Right cardiac atrium (tissue), 5 donors: ENCODE results near the gene STXBP4. TPM values are rescaled to one million over a fixed set of nuclear protein-coding genes. Genes with fewer than 3 reads are reported as not detected.
A peak's percentile ranks its signal among the peaks of the same experiment; 100 is the strongest.

Experiments
- ATAC-seq, 2 donors: fragments of 200-7000 bp; cut with Tn5 transposase; one replicate each; pipeline versions ENCODE4 v1.8.0 to v1.9.1; 2020; ENCODE audit warnings: moderate library complexity in 2 of 2, mild to moderate bottlenecking in 1 of 2
- DNase-seq, 3 donors: peaks; one replicate each; pipeline ENCODE4 v3.0.0-alpha.2; 2020
- H3K27ac ChIP-seq: one replicate; pipeline ENCODE4 v1.5.1; 2013; ENCODE audit warnings: mild to moderate bottlenecking, low read length, control low read depth, moderate library complexity
- H3K27me3 ChIP-seq: one replicate; pipeline ENCODE4 v1.6.1; 2013; ENCODE audit not compliant: control insufficient read depth, insufficient read depth
- H3K4me1 ChIP-seq: one replicate; pipeline ENCODE4 v1.6.1; 2013; ENCODE audit warnings: low read length; ENCODE audit not compliant: control insufficient read depth, insufficient read depth
- H3K4me3 ChIP-seq: one replicate; pipeline ENCODE4 v1.5.1; 2013; ENCODE audit warnings: low read length, control low read depth
- H3K9me3 ChIP-seq: one replicate; pipeline ENCODE4 v1.6.1; 2013; ENCODE audit warnings: low read length; ENCODE audit not compliant: control insufficient read depth
- WGBS: extraction: QIAGEN DNeasy Blood & Tissue Kit; methylation state at CpG from one replicate; pipeline ENCODE4 v1.1.7; 2013; 5-methylcytosine and 5-hydroxymethylcytosine counted together
- intact Hi-C, 4 donors: fragments of 100-400 bp; cut with DNase I; formaldehyde crosslinking; loops; one replicate each; pipeline versions ENCODE4 v1.11.0 to v1.14.0; 2022 to 2023
- polyA plus RNA-seq: library from polyadenylated mRNA; stranded (reverse); fragments of 200-250 nt; gene quantifications from one replicate; pipeline ENCODE4 v1.2.3, GENCODE V29; 2013
- total RNA-seq, 4 donors: library from RNA; stranded (reverse); fragmentation: NEBNext Ultra II Directional; extraction: Animal tissue kit (Norgen Biotek cat#: 25700); gene quantifications; one replicate each; pipeline ENCODE4 v1.2.1, GENCODE V29; 2021
- donor health status: healthy with polysubstance abuse.
- donor health status: DM: no; HTN: yes; CAD: no.
- donor health status: DM: no; HTN: no; CAD: no.
- donor health status: DM: no; HTN: yes; CAD: no; lungs with severe emphysema.
- donor health status: DM: yes; HTN: yes; CAD: no.

The STXBP4 gene
- total and polyA plus RNA-seq, 5 donors: 2.6 to 10.8 (median 9.4) TPM

GRCh38 chr17:55157165-55157564 is 188.6 kb downstream of the STXBP4 start:
- Histone ChIP-seq H3K27ac (no peak overlapping the region), H3K9me3 (no peaks in the 10 kb centered on the region), H3K4me1 (no peaks in the 10 kb centered on the region), H3K27me3 (no peaks in the 10 kb centered on the region), H3K4me3 (no peak overlapping the region)
- WGBS: 63% methylated on average over 2 of the region's 2 CpGs
- ATAC-seq (peak in 1 of 2 donors; percentile 52), DNase-seq (no peak)
- intact Hi-C loops: no loop called here

- no peak for DNase-seq
- H3K27ac ChIP-seq: no peak overlapping the region
- WGBS: 88% methylated on average over 2 of the region's 2 CpGs
These were observed 189.9 kb downstream of the STXBP4 start for GRCh38 chr17:55158439-55158838.

GRCh38 chr17:55159251-55159650 is 190.7 kb downstream of the STXBP4 start:
- no peak for DNase-seq
- ATAC-seq: no peak
- no peak overlapping the region for H3K27ac ChIP-seq
- no peaks in the 10 kb centered on the region for H3K4me1 ChIP-seq
- H3K27me3 ChIP-seq: no peaks in the 10 kb centered on the region
- no peaks in the 10 kb centered on the region for H3K9me3 ChIP-seq
- intact Hi-C loops: no loop called here
- H3K4me3 ChIP-seq: no peak overlapping the region
- WGBS: 96% methylated on average over 2 of the region's 2 CpGs

More at GRCh38 chr17:55158439-55158838, 189.9 kb downstream of the STXBP4 start:
- intact Hi-C loops: no loop called here
- Histone ChIP-seq H3K4me3 (no peak overlapping the region), H3K4me1 (no peaks in the 10 kb centered on the region), H3K9me3 (no peaks in the 10 kb centered on the region), H3K27me3 (no peaks in the 10 kb centered on the region)
- no peak for ATAC-seq

GRCh38 chr17:55160501-55160900 is 191.9 kb downstream of the STXBP4 start:
- Histone ChIP-seq H3K27me3 (no peaks in the 10 kb centered on the region), H3K9me3 (no peaks in the 10 kb centered on the region), H3K4me1 (no peaks in the 10 kb centered on the region), H3K27ac (no peak overlapping the region), H3K4me3 (no peak overlapping the region)
- ATAC-seq (no peak), DNase-seq (no peak)
- 89% methylated on average over 7 of the region's 7 CpGs for WGBS
- intact Hi-C loops: no loop called here

- ATAC-seq: no peak
- no peaks in the 10 kb centered on the region for H3K4me1 ChIP-seq
- DNase-seq: no peak
- H3K27me3 ChIP-seq: no peaks in the 10 kb centered on the region
- no peaks in the 10 kb centered on the region for H3K9me3 ChIP-seq
- 85% methylated on average over 7 of the region's 7 CpGs for WGBS
- H3K27ac ChIP-seq: no peak overlapping the region
- intact Hi-C loops: no loop called here
- H3K4me3 ChIP-seq: no peak overlapping the region
These were observed 193.5 kb downstream of the STXBP4 start for GRCh38 chr17:55161935-55162555.

DNA sequence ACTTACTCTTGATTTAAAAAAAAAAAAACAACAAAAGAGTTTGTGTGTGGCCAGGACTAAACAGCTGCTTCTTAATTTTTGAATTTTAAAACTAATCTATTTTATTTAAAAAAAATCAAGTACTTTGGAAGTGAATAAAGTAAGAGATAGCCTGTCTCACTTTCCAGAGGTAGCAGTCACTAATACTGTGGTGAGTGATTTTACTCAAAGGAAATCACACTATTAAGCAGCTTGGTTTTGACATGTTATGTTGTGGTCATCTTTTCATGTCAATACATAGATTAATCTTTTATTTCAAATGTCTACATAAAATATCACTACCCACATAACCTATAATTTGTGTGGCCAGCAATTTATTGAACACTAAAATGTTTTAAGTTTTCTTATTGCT is 194.0 kb downstream of the STXBP4 start:
- DNase-seq (no peak), ATAC-seq (no peak)
- intact Hi-C loops: no loop called here
- no peaks in the 10 kb centered on the region for H3K27me3 ChIP-seq
- H3K4me3 ChIP-seq: no peak overlapping the region
- H3K27ac ChIP-seq: no peak overlapping the region
- H3K4me1 ChIP-seq: no peaks in the 10 kb centered on the region
- H3K9me3 ChIP-seq: no peaks in the 10 kb centered on the region

GRCh38 chr17:55163408-55163807 is 194.8 kb downstream of the STXBP4 start:
- 92% methylated on average over 3 of the region's 3 CpGs for WGBS
- intact Hi-C loops: no loop called here
- DNase-seq: no peak

GRCh38 chr17:55166506-55166905 is 197.9 kb downstream of the STXBP4 start:
- intact Hi-C loops: no loop called here
- no peak for ATAC-seq
- no peak overlapping the region for H3K4me3 ChIP-seq
- WGBS: 94% methylated on average over 2 of the region's 2 CpGs
- H3K27ac ChIP-seq: no peak overlapping the region
- no peaks in the 10 kb centered on the region for H3K9me3 ChIP-seq
- DNase-seq: no peak
- H3K27me3 ChIP-seq: no peaks in the 10 kb centered on the region
- H3K4me1 ChIP-seq: no peaks in the 10 kb centered on the region

More at GRCh38 chr17:55163408-55163807, 194.8 kb downstream of the STXBP4 start:
- Histone ChIP-seq H3K9me3 (no peaks in the 10 kb centered on the region), H3K4me1 (no peaks in the 10 kb centered on the region), H3K27me3 (no peaks in the 10 kb centered on the region), H3K27ac (no peak overlapping the region), H3K4me3 (no peak overlapping the region)
- ATAC-seq: no peak

DNA sequence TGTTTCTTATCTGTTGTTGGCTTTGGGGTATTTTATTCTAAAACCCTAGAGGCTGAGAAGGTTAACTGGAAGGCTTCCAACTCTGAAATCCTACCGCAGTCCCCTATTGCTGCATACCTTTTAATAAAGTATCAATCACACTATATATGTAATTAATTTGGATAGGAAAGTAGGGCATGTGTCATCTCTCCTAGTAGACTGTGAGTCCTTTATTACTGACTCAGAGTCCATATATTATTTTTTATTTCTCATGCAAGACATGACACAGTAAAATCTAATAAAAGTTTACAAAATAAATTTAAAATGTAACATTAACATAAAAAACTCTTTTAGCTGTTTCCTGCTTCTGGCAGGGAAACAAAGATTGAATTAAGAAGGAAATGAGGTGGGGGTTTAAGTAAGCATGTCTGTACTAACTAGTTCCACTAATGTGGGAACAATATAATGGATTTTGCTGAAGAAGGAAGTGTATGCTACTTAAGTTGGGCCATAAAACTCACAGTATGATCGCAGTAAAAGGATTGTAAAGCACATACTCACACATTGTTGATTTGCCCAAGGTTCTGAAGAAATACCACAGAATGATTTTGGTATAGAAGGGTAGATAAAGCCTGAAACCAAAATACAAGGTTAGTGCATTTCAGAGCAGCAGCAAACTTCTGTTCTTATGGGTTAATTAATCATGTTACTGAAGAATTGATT is 198.6 kb downstream of the STXBP4 start:
- intact Hi-C loops: no loop called here
- Histone ChIP-seq H3K4me1 (no peaks in the 10 kb centered on the region), H3K9me3 (no peaks in the 10 kb centered on the region), H3K4me3 (no peak overlapping the region), H3K27ac (no peak overlapping the region), H3K27me3 (no peaks in the 10 kb centered on the region)
- DNase-seq: no peak
- 80% methylated on average over 2 of the region's 2 CpGs for WGBS
- ATAC-seq: no peak

DNA sequence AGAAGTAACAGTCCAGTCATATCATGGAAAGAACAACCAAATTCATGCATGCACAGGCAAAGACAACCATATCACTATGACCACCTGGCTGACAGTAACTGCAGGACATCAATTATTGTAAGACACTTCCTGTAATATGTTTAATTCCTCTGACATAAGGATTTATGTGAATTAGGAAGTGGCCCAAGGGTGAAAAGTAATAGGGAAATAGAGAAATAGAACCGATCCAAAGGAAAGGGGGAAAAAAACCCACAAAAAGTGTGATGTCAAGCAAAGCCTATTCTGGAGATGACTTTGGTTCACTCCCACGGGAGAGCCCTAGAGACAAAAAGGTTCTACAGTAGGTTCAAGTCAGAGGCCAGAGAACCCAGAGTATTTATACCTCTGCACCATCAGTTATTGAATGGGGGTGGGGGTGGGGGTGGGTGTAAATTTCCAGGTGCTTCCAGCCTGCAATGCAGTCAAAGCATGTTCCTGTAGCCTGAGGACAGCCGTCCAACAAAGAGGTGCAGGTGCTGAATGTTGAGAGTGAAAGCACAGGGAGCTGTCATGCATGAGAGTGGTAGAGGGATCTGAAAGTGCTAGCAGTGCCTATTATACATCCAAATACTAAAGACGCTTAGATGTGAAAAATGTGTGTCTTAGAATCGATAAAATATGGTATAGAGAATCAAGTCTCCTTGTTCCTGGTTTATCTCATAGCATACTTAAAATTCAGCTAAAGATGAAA is 200.6 kb downstream of the STXBP4 start:
- intact Hi-C loops: no loop called here

DNA sequence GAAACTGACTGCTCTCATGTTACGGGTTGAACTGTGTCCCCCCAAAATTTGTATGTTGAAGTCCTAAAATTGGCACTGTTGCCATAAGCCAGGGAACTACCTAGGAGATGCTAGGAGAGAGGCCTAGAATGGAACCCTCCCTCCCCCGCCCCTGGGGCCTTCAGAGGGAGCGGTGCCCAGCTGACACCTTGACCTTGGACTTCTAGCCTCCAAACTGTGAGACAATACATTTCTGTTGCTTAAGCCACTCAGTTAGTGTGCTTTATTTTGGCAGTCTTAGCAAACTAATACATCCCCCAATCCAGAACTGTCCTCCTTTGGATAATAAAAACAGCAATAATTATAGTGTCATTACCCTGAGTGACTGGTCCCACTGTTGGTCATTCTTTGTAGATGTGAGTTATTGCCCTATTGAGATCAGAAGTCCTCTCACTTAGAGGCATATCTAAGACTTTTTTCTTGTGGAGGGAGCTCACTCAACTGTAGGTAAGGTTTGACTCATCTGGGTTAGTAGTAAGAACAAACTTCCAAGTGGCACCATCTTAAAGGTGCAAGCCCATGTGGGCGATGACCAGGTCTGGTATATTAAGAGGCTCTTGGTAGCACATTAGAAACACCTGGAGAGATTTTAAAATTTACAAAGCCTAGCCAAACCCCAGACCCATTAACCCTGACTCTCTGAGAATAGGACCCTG is 203.2 kb downstream of the STXBP4 start:
- Histone ChIP-seq H3K9me3 (no peaks in the 10 kb centered on the region), H3K27me3 (no peaks in the 10 kb centered on the region), H3K27ac (no peak overlapping the region), H3K4me1 (no peaks in the 10 kb centered on the region), H3K4me3 (no peak overlapping the region)
- ATAC-seq (no peak), DNase-seq (no peak)
- intact Hi-C loops: no loop called here
- WGBS: 98% methylated on average over 4 of the region's 4 CpGs

More for the DNA sequence above, 200.6 kb downstream of the STXBP4 start:
- H3K4me3 ChIP-seq: no peak overlapping the region
- ATAC-seq (no peak), DNase-seq (no peak)
- no peaks in the 10 kb centered on the region for H3K27me3 ChIP-seq
- 82% methylated on average over 5 of the region's 5 CpGs for WGBS
- H3K27ac ChIP-seq: no peak overlapping the region
- H3K4me1 ChIP-seq: no peaks in the 10 kb centered on the region
- no peaks in the 10 kb centered on the region for H3K9me3 ChIP-seq
